T-helper 17 cell (primary cell): ENCODE measurements around the gene SLC39A3. TPM values are rescaled to one million over a fixed set of nuclear protein-coding genes. Genes with fewer than 3 reads are reported as not detected.

Source experiments
- ATAC-seq: fragments of 150-1000 bp; cut with Tn5 transposase; 2 replicates; pipeline ENCODE4 v1.10.0; 2021; ENCODE audit warnings: mild to moderate bottlenecking, moderate library complexity
- DNase-seq, 3 donors: peaks; one replicate each; pipeline versions ENCODE4 v3.0.0 to v3.0.0-alpha.2; 2020 to 2021
- H3K9me3 ChIP-seq: one replicate; pipeline ENCODE4 v1.7.0; 2013; ENCODE audit warnings: low read length, mild to moderate bottlenecking; ENCODE audit not compliant: control insufficient read depth, poor library complexity, severe bottlenecking
- H3K27ac Mint-ChIP-seq: one replicate; pipeline ENCODE4 v1.8.0; 2022; ENCODE audit warnings: mild to moderate bottlenecking, moderate library complexity, mixed read lengths
- H3K27me3 Mint-ChIP-seq: one replicate; pipeline ENCODE4 v1.8.0; 2022; ENCODE audit warnings: mixed read lengths
- H3K36me3 Mint-ChIP-seq: one replicate; pipeline ENCODE4 v1.8.0; 2022; ENCODE audit warnings: low read depth, mixed read lengths
- H3K4me1 Mint-ChIP-seq: one replicate; pipeline ENCODE4 v1.8.0; 2022; ENCODE audit warnings: mild to moderate bottlenecking, mixed read lengths
- H3K4me3 Mint-ChIP-seq: one replicate; pipeline ENCODE4 v1.8.0; 2022; ENCODE audit warnings: mild to moderate bottlenecking, moderate library complexity, mixed read lengths
- total RNA-seq, 4 donors: library from RNA in 2 of 4; stranded (reverse) in 2 of 4; gene quantifications; one replicate each; pipeline ENCODE4 v1.2.3 and lab custom pipeline; 2022 to 2026

SLC39A3 gene
- total RNA-seq, 2 donors from 2014 or later = 12.3 to 20.6 TPM

GRCh38 chr19:2686360-2686759 lies 53.5 kb downstream of the SLC39A3 start:
- no peaks in the 10 kb centered on the region for H3K27me3 Mint-ChIP-seq
- no peaks in the 10 kb centered on the region for H3K36me3 Mint-ChIP-seq

GRCh38 chr19:2685204-2685704 lies 54.6 kb downstream of the SLC39A3 start:
- H3K27me3 Mint-ChIP-seq = no peaks in the 10 kb centered on the region
- no peak for ATAC-seq
- no peaks in the 10 kb centered on the region for H3K4me1 Mint-ChIP-seq
- no peaks in the 10 kb centered on the region for H3K9me3 ChIP-seq
- H3K4me3 Mint-ChIP-seq = no peak overlapping the region
- no peaks in the 10 kb centered on the region for H3K36me3 Mint-ChIP-seq
- no peak for DNase-seq
- H3K27ac Mint-ChIP-seq = no peak overlapping the region

More at GRCh38 chr19:2686360-2686759, 53.5 kb downstream of the SLC39A3 start:
- no peaks in the 10 kb centered on the region for H3K9me3 ChIP-seq
- H3K4me3 Mint-ChIP-seq = no peak overlapping the region
- no peak for DNase-seq
- no peak for ATAC-seq
- H3K27ac Mint-ChIP-seq = no peak overlapping the region
- H3K4me1 Mint-ChIP-seq = no peaks in the 10 kb centered on the region

- Mint-ChIP-seq H3K4me3 (no peak overlapping the region), H3K36me3 (no peaks in the 10 kb centered on the region), H3K27me3 (no peaks in the 10 kb centered on the region), H3K4me1 (peaks cover 2% of the 10 kb centered on the region), H3K27ac (no peak overlapping the region)
- no peaks in the 10 kb centered on the region for H3K9me3 ChIP-seq
- DNase-seq = no peak
- ATAC-seq = no peak
These were observed 56.3 kb downstream of the SLC39A3 start for GRCh38 chr19:2683430-2684003.

Other genes with a start within 250 kb of the SLC39A3 start
- gene GNG7, start 37.3 kb downstream of the SLC39A3 start, total RNA-seq = 1 to 10 TPM; 2.1 to 4.5 TPM
- under 1 TPM; 0.40 to 0.42 TPM for gene DIRAS1, start 18.6 kb downstream of the SLC39A3 start, total RNA-seq
- 10 to 100 TPM; 29.2 to 31.9 TPM for gene SGTA, start 43.3 kb upstream of the SLC39A3 start, total RNA-seq
- 10 to 100 TPM; 24.2 to 28.1 TPM for gene THOP1, start 45.5 kb upstream of the SLC39A3 start, total RNA-seq
- 1 to 10 TPM; 3.0 to 3.2 TPM for gene ZNF554, start 79.9 kb upstream of the SLC39A3 start, total RNA-seq
- gene ZNF555, start 101.5 kb upstream of the SLC39A3 start, total RNA-seq = 1 to 10 TPM; 3.0 to 3.4 TPM
- not detected for gene ZNF556, start 127.3 kb upstream of the SLC39A3 start, total RNA-seq
- gene ZNF57, start 160.9 kb upstream of the SLC39A3 start, total RNA-seq = 1 to 10 TPM; 2.0 to 2.6 TPM
- 1 to 10 TPM; 2.7 to 3.0 TPM for gene ZNF77, start 205.0 kb upstream of the SLC39A3 start, total RNA-seq
- gene TLE6, start 237.5 kb upstream of the SLC39A3 start, total RNA-seq = under 1 TPM in 1 of 2 donors, not detected in 1; 0.29 TPM